DLD1 (cell line): ENCODE measurements around the gene TMEM212.
"Not testable (repeated sequence)": the region's sequence is repeated elsewhere in the genome, so short reads cannot be mapped to it uniquely, and the experiment has no call there.

Experiments used
- in situ Hi-C: cut with HindIII; loops from 2 replicates; pipeline ENCODE4 v1.10.0; 2017; ENCODE audit warnings: low sequenced_read_pairs

TMEM212 gene

GRCh38 chr3:171880101-171880870 is 37.1 kb downstream of the TMEM212 start:
- in situ Hi-C loops, result no loop called here

GRCh38 chr3:171881251-171881650 is 38.1 kb downstream of the TMEM212 start:
- in situ Hi-C loops, result no loop called here

- in situ Hi-C loops, result no loop called here
These were observed 40.2 kb downstream of the TMEM212 start for GRCh38 chr3:171883257-171883892.

- in situ Hi-C loops, result no loop called here
These were observed 40.7 kb downstream of the TMEM212 start for GRCh38 chr3:171883893-171884279.

GRCh38 chr3:171888466-171888865 is 45.3 kb downstream of the TMEM212 start:
- in situ Hi-C loops, result no loop called here

- in situ Hi-C loops, result no loop called here
These were observed 47.2 kb downstream of the TMEM212 start for GRCh38 chr3:171890398-171890797.

- in situ Hi-C loops, result no loop called here
These were observed 49.3 kb downstream of the TMEM212 start for GRCh38 chr3:171892457-171892856.

- in situ Hi-C loops, result no loop called here
These were observed 52.1 kb downstream of the TMEM212 start for GRCh38 chr3:171895291-171895690.

GRCh38 chr3:171895900-171896299 is 52.8 kb downstream of the TMEM212 start:
- in situ Hi-C loops, result no loop called here

GRCh38 chr3:171896316-171896715 is 53.2 kb downstream of the TMEM212 start:
- in situ Hi-C loops, result no loop called here

- in situ Hi-C loops, result no loop called here
These were observed 55.0 kb downstream of the TMEM212 start for GRCh38 chr3:171898192-171898591.

- in situ Hi-C loops, result no loop called here
These were observed 57.3 kb downstream of the TMEM212 start for GRCh38 chr3:171900446-171900845.

- in situ Hi-C loops, result no loop called here
These were observed 58.6 kb downstream of the TMEM212 start for GRCh38 chr3:171901615-171902312.

GRCh38 chr3:171904829-171905228 is 61.7 kb downstream of the TMEM212 start:
- in situ Hi-C loops, result no loop called here

- in situ Hi-C loops, result not testable (repeated sequence)
These were observed 63.4 kb downstream of the TMEM212 start for GRCh38 chr3:171906503-171906902.

GRCh38 chr3:171906951-171907676 is 64.0 kb downstream of the TMEM212 start:
- in situ Hi-C loops, result no loop called here

- in situ Hi-C loops, result no loop called here
These were observed 64.6 kb downstream of the TMEM212 start for GRCh38 chr3:171907761-171908160.

- in situ Hi-C loops, result no loop called here
These were observed 65.6 kb downstream of the TMEM212 start for GRCh38 chr3:171908731-171909130.
